H1 (cell line): ENCODE measurements around the gene CDK19. TPM values are rescaled to one million over a fixed set of nuclear protein-coding genes. Genes with fewer than 3 reads are reported as not detected.
"Not testable (repeated sequence)": the region's sequence is repeated elsewhere in the genome, so short reads cannot be mapped to it uniquely, and the experiment has no call there.

Experiments
- CTCF ChIA-PET: fragments of 300-600 bp; sonication (Branson Sonifier 250); formaldehyde crosslinking; loops from one replicate; lab custom pipeline; 2021; ENCODE audit not compliant: partially characterized antibody; lab: Charles Lee
- POLR2A ChIA-PET: fragments of 300-600 bp; sonication (Branson Sonifier 250); formaldehyde crosslinking; loops from one replicate; lab custom pipeline; 2021; ENCODE audit warnings: inconsistent platforms; ENCODE audit not compliant: partially characterized antibody; lab: Charles Lee
- DNase-seq, 2 experiments: peaks; one replicate each; pipeline versions ENCODE4 v3.0.0 to v3.0.0-alpha.2; 2010 to 2022; ENCODE audit warnings: low spot score in 2 of 2, low read depth in 1 of 2, mixed read lengths in 1 of 2
- FAIRE-seq: peaks from 2 replicates; lab custom pipeline; 2011; peaks lifted over from hg19 to GRCh38; lab: Jason Lieb, UNC
- H2AFZ ChIP-seq: 2 replicates; pipeline ENCODE4 v1.8.1; 2012; ENCODE audit warnings: low read length, inconsistent platforms
- H2AK5ac ChIP-seq: 2 replicates; pipeline ENCODE4 v1.6.1; 2013; ENCODE audit warnings: low read depth, low read length
- H2BK120ac ChIP-seq: replicated peaks from 2 replicates; pipeline ENCODE3; 2013; ENCODE audit warnings: low read depth, low read length, inconsistent platforms
- H2BK12ac ChIP-seq: 2 replicates; pipeline ENCODE4 v1.6.1; 2013; ENCODE audit warnings: low read depth, low read length
- H2BK15ac ChIP-seq: 2 replicates; pipeline ENCODE4 v1.6.1; 2013; ENCODE audit warnings: low read length
- H2BK20ac ChIP-seq: 2 replicates; pipeline ENCODE4 v1.6.1; 2013; ENCODE audit warnings: low read length
- H2BK5ac ChIP-seq: 2 replicates; pipeline ENCODE4 v1.6.1; 2013; ENCODE audit warnings: low read depth, low read length
- H3K14ac ChIP-seq: 2 replicates; pipeline ENCODE4 v1.6.1; 2013; ENCODE audit warnings: inconsistent platforms; ENCODE audit not compliant: insufficient read length
- H3K18ac ChIP-seq: 2 replicates; pipeline ENCODE4 v1.6.1; 2013; ENCODE audit warnings: low read length; ENCODE audit errors: extremely low read depth
- H3K23ac ChIP-seq: 2 replicates; pipeline ENCODE4 v1.6.1; 2013; ENCODE audit warnings: inconsistent platforms; ENCODE audit not compliant: insufficient read length
- H3K23me2 ChIP-seq: 2 replicates; pipeline ENCODE4 v1.6.1; 2013; ENCODE audit warnings: low read depth, low read length
- H3K27ac ChIP-seq: 2 replicates; pipeline ENCODE4 v1.6.1; 2011; ENCODE audit warnings: low read depth, low read length, inconsistent platforms
- H3K27me3 ChIP-seq, 4 experiments: replicated peaks in 1 of 4; 1 replicate in 1 of 4; 2 replicates in 3 of 4; pipeline versions ENCODE4 v1.6.1 to v1.8.1; 2011 to 2013; ENCODE audit warnings: low read length in 3 of 4, mild to moderate bottlenecking in 3 of 4, inconsistent platforms in 2 of 4, mixed read lengths in 2 of 4, moderate library complexity in 1 of 4; ENCODE audit not compliant: control insufficient read depth in 3 of 4, insufficient read depth in 3 of 4; ENCODE audit errors: extremely low read depth in 1 of 4
- H3K36me3 ChIP-seq, 4 experiments: 2 replicates each; pipeline versions ENCODE4 v1.6.1 to v1.8.1; 2011 to 2013; ENCODE audit warnings: mild to moderate bottlenecking in 4 of 4, low read length in 3 of 4, moderate library complexity in 2 of 4, control low read depth in 1 of 4, inconsistent platforms in 1 of 4; ENCODE audit not compliant: insufficient read depth in 4 of 4, control insufficient read depth in 2 of 4
- H3K4ac ChIP-seq: replicated peaks from 2 replicates; pipeline ENCODE3; 2013; ENCODE audit warnings: low read length, low read depth, mixed read lengths, inconsistent platforms; ENCODE audit not compliant: insufficient read length
- H3K4me1 ChIP-seq, 4 experiments: replicated peaks in 1 of 4; 1 replicate in 1 of 4; 2 replicates in 3 of 4; pipeline versions ENCODE4 v1.6.1 to v1.8.1; 2011 to 2013; ENCODE audit warnings: low read length in 3 of 4, inconsistent platforms in 2 of 4, mixed read lengths in 1 of 4; ENCODE audit not compliant: insufficient read depth in 4 of 4, control insufficient read depth in 3 of 4
- H3K4me2 ChIP-seq, 2 experiments: 2 replicates each; pipeline versions ENCODE4 v1.6.1 to v1.8.1; 2011 to 2013; ENCODE audit warnings: low read depth in 2 of 2, low read length in 2 of 2, control low read depth in 1 of 2, inconsistent platforms in 1 of 2, mild to moderate bottlenecking in 1 of 2; ENCODE audit not compliant: insufficient read depth in 1 of 2
- H3K4me3 ChIP-seq, 4 experiments: fragments of 200-600, 300-600 bp in 1 of 4; sonication (generic), shearing (Covaris generic), sonication (Bioruptor Twin) in 1 of 4; 2 replicates each; pipeline versions ENCODE4 v1.5.1 to v1.8.1; 2011 to 2016; ENCODE audit warnings: low read length in 4 of 4, low read depth in 3 of 4, control low read depth in 2 of 4, inconsistent platforms in 2 of 4, mild to moderate bottlenecking in 2 of 4, mixed read lengths in 1 of 4, moderate library complexity in 1 of 4; ENCODE audit not compliant: insufficient read depth in 2 of 4; ENCODE audit errors: extremely low read depth in 1 of 4
- H3K56ac ChIP-seq: replicated peaks from 2 replicates; pipeline ENCODE3; 2013; ENCODE audit warnings: low read depth, mild to moderate bottlenecking, mixed read lengths, low read length, inconsistent platforms; ENCODE audit not compliant: insufficient read length
- H3K79me1 ChIP-seq: 2 replicates; pipeline ENCODE4 v1.6.1; 2013; ENCODE audit warnings: low read depth, low read length, control low read depth
- H3K79me2 ChIP-seq, 2 experiments: 2 replicates each; pipeline versions ENCODE4 v1.6.1 to v1.8.1; 2012 to 2013; ENCODE audit warnings: low read length in 2 of 2, mild to moderate bottlenecking in 2 of 2, inconsistent platforms in 1 of 2; ENCODE audit not compliant: insufficient read depth in 2 of 2, control insufficient read depth in 1 of 2
- H3K9ac ChIP-seq, 4 experiments: replicated peaks in 1 of 4; 1 replicate in 1 of 4; 2 replicates in 3 of 4; pipeline versions ENCODE4 v1.6.1 to v1.8.1; 2011 to 2013; ENCODE audit warnings: low read depth in 3 of 4, low read length in 3 of 4, control low read depth in 2 of 4, mild to moderate bottlenecking in 2 of 4, moderate library complexity in 2 of 4, inconsistent platforms in 1 of 4; ENCODE audit errors: extremely low read depth in 1 of 4
- H3K9me3 ChIP-seq, 2 experiments: 2 replicates each; pipeline versions ENCODE4 v1.6.1 to v1.8.1; 2012 to 2013; ENCODE audit warnings: mild to moderate bottlenecking in 2 of 2, moderate library complexity in 2 of 2, control low read depth in 1 of 2, inconsistent platforms in 1 of 2, low read depth in 1 of 2, low read length in 1 of 2, mixed read lengths in 1 of 2; ENCODE audit not compliant: insufficient read depth in 2 of 2
- H4K20me1 ChIP-seq, 2 experiments: replicated peaks in 1 of 2; 2 replicates each; pipeline versions ENCODE3 to v1.8.1; 2011 to 2013; ENCODE audit warnings: inconsistent platforms in 2 of 2, low read length in 2 of 2, mild to moderate bottlenecking in 1 of 2; ENCODE audit not compliant: insufficient read depth in 2 of 2, control insufficient read depth in 1 of 2
- H4K5ac ChIP-seq: 2 replicates; pipeline ENCODE4 v1.6.1; 2013; ENCODE audit warnings: low read length, low read depth, mixed read lengths, inconsistent platforms; ENCODE audit not compliant: insufficient read length
- H4K8ac ChIP-seq: 2 replicates; pipeline ENCODE4 v1.8.0; 2013; ENCODE audit warnings: mild to moderate bottlenecking, moderate library complexity, low read length, inconsistent platforms; ENCODE audit not compliant: insufficient read depth; ENCODE audit errors: extremely low read depth
- H4K91ac ChIP-seq: replicated peaks from 2 replicates; pipeline ENCODE3; 2013; ENCODE audit warnings: low read length, mixed read lengths, inconsistent platforms; ENCODE audit not compliant: insufficient read length
- BCL11A ChIP-seq, 2 experiments: IDR thresholded peaks; one replicate each; pipeline ENCODE4 v1.6.1; 2011; ENCODE audit warnings: low read depth in 2 of 2, low read length in 2 of 2, mild to moderate bottlenecking in 2 of 2
- HDAC2 ChIP-seq, 2 experiments: fragments of 300-600 bp in 1 of 2; sonication (generic) in 1 of 2; IDR thresholded peaks; 2 replicates each; pipeline ENCODE4 v1.6.1; 2011 to 2012; ENCODE audit warnings: low read depth in 2 of 2, low read length in 2 of 2, mild to moderate bottlenecking in 2 of 2, moderate library complexity in 2 of 2, borderline replicate concordance in 1 of 2, inconsistent platforms in 1 of 2
- MAFK ChIP-seq: IDR thresholded peaks from 2 replicates; pipeline ENCODE4 v1.6.1; 2012; ENCODE audit warnings: low read depth, mild to moderate bottlenecking, improper control_type of control experiment, low read length
- SIN3A ChIP-seq, 2 experiments: IDR thresholded peaks in 1 of 2; conservative IDR thresholded peaks in 1 of 2; 2 replicates each; pipeline ENCODE4 v1.6.1; 2011 to 2012; ENCODE audit warnings: low read length in 2 of 2, improper control_type of control experiment in 1 of 2, low read depth in 1 of 2, mild to moderate bottlenecking in 1 of 2
- SRF ChIP-seq: IDR thresholded peaks from 2 replicates; pipeline ENCODE4 v1.6.1; 2011; ENCODE audit warnings: mild to moderate bottlenecking, low read depth, low read length, moderate library complexity
- TAF7 ChIP-seq: optimal IDR thresholded peaks from 2 replicates; pipeline ENCODE3; 2011; ENCODE audit warnings: low read depth, mild to moderate bottlenecking, inconsistent platforms, low read length, moderate library complexity, borderline replicate concordance
- WGBS, 2 experiments: shearing (Covaris generic) in 1 of 2; methylation state at CpG; one replicate each; pipeline versions ENCODE4 v1.1.6 to v1.1.7; 2013 to 2015; ENCODE audit warnings: low lambda C conversion rate in 2 of 2, mixed read lengths in 2 of 2, inconsistent platforms in 1 of 2, low coverage in 1 of 2, missing lambda C conversion rate in 1 of 2; ENCODE audit not compliant: insufficient replicate concordance in 2 of 2, insufficient coverage in 1 of 2, insufficient read length in 1 of 2; ENCODE audit errors: extremely low coverage in 1 of 2, missing lambda C conversion rate in 1 of 2; 5-methylcytosine and 5-hydroxymethylcytosine counted together
- polyA plus RNA-seq, 7 experiments: library from polyadenylated mRNA; depleted of rRNA in 3 of 7; stranded (reverse) in 5 of 7; unstranded in 2 of 7; fragments of >200 nt in 5 of 7; fragments of 200-250 nt in 2 of 7; gene quantifications; 1 replicate in 5 of 7; 2 replicates in 1 of 7; 4 replicates in 1 of 7; pipeline versions ENCODE4 v1.2.1 to v1.2.3, GENCODE V29; 2011 to 2013; ENCODE audit warnings: missing spikeins in 2 of 7, mixed read lengths in 2 of 7
- total RNA-seq: library from RNA; stranded (reverse); fragmentation: NEBNext Ultra II Directional; extraction: Animal tissue kit (Norgen Biotek cat#: 25700); gene quantifications from 2 replicates; pipeline ENCODE4 v1.2.1, GENCODE V29; 2021

CDK19 gene
- total and polyA plus RNA-seq, 2 of the 8 experiments (the other 6 are each of a cell fraction or from before 2014, with no cell fraction given) = 4.9 to 12.6 TPM

DNA sequence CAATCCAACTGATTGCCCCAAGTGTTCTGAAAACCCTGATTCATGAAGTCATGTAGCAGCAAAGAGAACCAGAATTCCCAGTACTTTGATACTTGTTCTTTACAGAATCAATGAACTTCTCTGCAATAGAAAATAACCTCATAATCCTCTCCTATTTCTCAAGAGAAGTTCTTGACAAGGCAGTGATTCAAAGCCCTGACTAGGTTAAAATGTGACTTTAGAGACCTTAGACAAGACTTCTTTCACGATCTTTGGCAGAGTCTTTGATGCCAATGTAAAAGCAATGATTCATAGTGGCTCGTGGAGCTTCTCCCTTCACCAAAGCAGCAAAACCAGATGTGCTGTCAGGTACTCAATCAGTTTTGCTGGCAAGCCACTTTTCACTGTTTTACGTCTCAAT, 95.2 kb downstream of the CDK19 start (continued):
- TF ChIP-seq HDAC2 (IDR thresholded peaks at IDR 0.05; ENCODE audit: borderline replicate concordance in 1 of 2, low read depth in 2 of 2, low read length in 2 of 2) (no peak), SRF (no peak), TAF7 (no peak), MAFK (no peak), SIN3A (conservative IDR thresholded peaks at IDR 0.05 in 1 of 2, IDR thresholded peaks at IDR 0.05 in 1 of 2; ENCODE audit: low read depth in 1 of 2, low read length in 2 of 2) (no peak), BCL11A (IDR thresholded peaks at IDR 0.05; ENCODE audit: low read depth in 2 of 2, low read length in 2 of 2) (no peak)

DNA sequence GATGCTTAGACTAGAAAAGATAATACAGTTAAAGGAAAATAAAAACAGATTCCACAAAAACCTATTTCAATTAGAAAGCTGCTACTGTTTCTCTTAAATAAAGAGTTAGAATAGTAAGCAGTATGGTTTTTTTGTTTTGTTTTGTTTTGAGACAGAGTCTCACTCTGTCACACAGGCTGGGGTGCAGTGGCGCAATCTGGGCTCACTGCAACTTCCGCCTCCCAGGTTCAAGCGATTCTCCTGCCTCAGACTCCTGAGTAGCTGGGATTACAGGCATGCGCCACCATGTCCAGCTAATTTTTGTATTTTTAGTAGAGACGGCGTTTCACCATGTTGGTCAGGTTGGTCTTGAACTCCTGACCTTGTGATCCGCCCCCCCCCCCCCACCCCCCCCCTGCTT, 95.7 kb downstream of the CDK19 start:
- not testable (repeated sequence) for H4K20me1 ChIP-seq, H4K8ac ChIP-seq, H3K4ac ChIP-seq

More for the DNA sequence above, 95.7 kb downstream of the CDK19 start:
- H2BK15ac ChIP-seq, H3K56ac ChIP-seq, H4K5ac ChIP-seq, H2BK5ac ChIP-seq, DNase-seq, H4K91ac ChIP-seq, H3K23me2 ChIP-seq, H3K18ac ChIP-seq, H3K14ac ChIP-seq, H3K23ac ChIP-seq, H3K27ac ChIP-seq, H3K9me3 ChIP-seq, H3K27me3 ChIP-seq, H2BK120ac ChIP-seq, POLR2A ChIA-PET, H3K4me2 ChIP-seq, H2AK5ac ChIP-seq, H3K36me3 ChIP-seq, H2BK20ac ChIP-seq, H3K9ac ChIP-seq, H2BK12ac ChIP-seq, H3K79me1 ChIP-seq, H3K4me1 ChIP-seq, FAIRE-seq, H3K79me2 ChIP-seq, H3K4me3 ChIP-seq, H2AFZ ChIP-seq: not testable (repeated sequence)
- CTCF ChIA-PET = interaction anchor here (0.6 kb wide), 1 partner anchor 154 kb away, joined by 3 read pairs; no protein-coding TSS in a partner anchor
- 80% methylated on average over 3 of the region's 7 CpGs; no CpG with 5 or more reads in 1 of the 2 experiments for WGBS, 2 experiments
